ENCODE data around the gene CD22.
"Not testable (repeated sequence)": the region's sequence is repeated elsewhere in the genome, so short reads cannot be mapped to it uniquely, and the experiment has no call there.

The CD22 gene

DNA sequence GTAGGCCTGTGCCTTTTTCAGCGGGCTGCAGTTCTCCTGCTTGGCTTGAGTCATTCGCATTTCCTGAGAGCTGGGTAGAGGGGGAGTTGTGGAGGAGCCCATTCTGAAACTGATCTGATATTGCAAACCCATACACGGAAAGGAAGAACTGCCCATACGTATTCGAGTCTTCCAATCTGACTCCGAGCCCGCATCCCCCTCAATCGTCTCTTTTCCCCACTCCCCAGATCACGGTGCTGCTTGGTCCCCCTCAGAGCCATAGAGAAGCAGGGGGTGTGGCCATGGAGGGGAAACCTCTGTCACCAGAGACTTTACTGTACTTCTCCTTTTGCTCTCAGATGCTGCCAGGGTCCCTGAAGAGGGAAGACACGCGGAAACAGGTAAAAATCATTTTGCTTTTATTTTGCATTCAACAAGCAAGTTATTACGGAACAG, at the start of gene CD22:
TSS of gene CD22 (plus strand) at position 337 of the 435 bp plus-strand sequence. CDS start 2,854 bp downstream, outside the sequence.
- no peak for DNase-seq (ENCODE audit: low read depth in 2 of 2)

DNA sequence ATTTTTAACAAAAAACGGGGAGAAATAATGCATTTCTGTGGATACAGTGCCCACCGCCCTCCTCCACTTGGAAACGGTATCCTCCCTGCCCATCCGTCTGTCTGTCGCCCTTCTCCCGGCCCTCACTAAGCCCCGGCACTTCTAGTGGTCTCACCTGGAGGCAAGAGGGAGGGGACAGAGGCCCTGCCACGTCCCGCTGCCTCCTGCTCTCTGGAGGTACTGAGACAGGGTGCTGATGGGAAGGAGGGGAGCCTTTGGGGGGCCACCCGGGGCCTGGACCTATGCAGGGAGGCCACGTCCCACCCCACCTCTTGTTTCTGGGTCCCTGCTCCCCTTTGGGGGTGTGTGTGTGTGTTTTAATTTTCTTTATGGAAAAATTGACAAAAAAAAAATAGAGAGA, 49.6 kb upstream of the CD22 start:
- no peak for DNase-seq (ENCODE audit: low read depth in 2 of 2)

DNA sequence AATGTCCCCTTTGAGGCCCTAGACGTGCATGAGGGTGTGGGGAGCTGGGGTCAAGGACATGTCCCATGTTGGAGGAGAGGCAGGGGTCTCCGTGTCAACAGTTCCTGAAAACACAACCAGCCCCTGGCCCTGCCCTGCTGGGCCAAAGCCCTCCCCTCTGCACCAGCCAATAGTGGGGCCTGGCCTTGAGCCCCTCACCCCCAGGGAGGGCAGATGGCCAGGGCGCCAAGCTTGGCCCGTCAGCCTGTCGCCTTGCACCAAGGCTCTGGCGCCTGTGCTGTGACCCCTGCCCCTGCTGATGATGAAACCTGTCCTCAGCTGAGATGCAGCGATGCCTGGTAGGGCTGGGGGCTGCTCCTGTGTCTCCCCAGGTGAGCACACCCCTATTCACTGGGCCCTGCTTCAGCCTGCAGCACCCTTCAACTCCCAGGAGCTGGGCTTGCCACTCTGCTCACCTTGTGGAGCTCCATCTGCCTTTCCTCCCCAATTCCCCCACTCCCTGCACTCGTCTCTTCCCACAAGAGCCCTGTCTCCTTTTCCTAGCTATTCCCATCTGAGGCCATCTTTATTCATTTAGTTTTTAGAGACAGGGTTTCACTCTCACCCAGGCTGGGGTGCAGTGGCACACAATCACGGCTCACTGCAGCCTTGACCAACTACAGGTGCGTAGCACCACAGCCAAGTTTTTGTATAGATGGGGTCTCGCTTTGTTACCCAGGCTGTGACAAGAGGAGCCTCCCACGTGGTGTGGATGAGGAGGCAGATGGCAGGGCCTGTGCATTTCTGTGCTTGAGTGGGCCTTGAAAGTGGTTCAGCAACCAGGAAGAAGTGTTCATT, 48.8 kb upstream of the CD22 start:
- DNase-seq (ENCODE audit: low read depth in 2 of 2) = no peak

DNA sequence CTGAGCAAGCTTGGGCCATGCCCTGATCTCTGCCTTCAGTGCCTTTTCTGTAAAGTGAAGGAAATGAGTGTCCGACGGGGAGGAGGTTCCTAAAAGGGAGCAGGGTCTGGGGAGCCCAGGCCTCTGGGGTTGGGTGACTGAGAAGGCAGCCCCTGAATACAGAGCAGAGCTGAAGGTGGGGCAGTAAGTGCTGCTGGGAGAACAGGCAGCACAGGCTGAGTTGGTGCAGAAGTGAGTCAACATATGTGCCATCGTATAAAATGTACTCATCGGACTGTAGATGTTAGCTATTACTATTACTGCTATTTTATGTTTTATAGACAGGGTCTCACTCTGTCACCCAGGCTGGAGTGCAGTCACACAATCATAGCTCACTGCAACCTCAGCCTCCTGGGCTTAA, 47.7 kb upstream of the CD22 start:
- no peak for DNase-seq (ENCODE audit: low read depth in 2 of 2)

DNA sequence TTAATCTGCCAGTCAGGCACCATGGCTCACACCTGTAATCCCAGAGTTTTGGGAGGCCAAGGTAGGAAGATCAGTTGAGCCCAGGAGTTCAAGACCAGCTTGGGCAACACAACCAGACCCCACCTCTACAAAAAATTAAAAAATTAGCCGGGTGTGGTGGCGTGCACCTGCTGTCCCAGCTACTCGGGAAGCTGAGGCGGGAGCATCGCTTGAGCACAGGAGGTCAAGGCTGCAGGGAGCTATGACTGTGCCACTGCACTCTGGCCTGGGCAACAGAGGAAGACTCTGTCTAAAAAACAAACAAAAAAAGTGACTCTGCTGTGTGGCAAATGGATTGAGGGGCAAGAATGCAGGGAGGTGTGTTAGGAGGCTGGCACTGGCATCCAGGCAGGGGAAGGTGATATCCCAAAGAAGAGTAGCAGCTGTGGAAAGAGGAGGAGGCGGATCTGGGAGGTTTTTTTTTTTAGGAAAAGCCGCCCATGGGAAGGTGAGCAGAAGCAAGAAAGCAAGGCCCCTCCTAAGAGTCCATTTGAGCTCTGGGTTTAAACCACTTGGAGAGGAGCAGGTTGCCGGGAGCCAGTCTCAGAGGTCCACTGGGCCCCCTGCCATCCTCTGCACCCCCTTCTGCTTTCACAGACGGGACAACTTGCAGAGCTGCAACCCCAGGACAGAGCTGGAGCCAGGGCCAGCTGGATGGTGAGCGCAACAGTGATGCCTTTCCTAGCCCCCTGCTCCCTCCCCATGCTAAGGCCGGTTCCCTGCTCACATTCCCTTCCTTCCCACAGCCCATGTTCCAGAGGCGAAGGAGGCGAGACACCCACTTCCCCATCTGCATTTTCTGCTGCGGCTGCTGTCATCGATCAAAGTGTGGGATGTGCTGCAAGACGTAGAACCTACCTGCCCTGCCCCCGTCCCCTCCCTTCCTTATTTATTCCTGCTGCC, 44.6 kb upstream of the CD22 start:
- no peak for DNase-seq (ENCODE audit: low read depth in 2 of 2)

DNA sequence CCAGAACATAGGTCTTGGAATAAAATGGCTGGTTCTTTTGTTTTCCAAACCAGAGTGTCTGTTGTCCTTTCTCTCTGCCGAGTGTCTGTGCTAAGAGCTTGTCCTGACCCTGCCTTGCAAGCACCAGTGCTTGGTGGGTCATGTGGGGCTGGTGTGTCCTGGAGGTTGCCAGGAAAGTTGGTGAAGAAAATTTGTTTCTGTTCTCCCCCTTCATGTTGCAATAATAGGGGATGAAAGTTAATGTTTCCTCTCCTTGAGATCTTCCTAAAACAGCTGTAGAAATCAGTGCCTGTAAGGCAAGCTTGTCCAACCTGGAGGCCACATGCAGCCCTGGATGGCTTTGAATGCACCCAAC, 43.9 kb upstream of the CD22 start:
- DNase-seq (ENCODE audit: low read depth in 2 of 2) = no peak

DNA sequence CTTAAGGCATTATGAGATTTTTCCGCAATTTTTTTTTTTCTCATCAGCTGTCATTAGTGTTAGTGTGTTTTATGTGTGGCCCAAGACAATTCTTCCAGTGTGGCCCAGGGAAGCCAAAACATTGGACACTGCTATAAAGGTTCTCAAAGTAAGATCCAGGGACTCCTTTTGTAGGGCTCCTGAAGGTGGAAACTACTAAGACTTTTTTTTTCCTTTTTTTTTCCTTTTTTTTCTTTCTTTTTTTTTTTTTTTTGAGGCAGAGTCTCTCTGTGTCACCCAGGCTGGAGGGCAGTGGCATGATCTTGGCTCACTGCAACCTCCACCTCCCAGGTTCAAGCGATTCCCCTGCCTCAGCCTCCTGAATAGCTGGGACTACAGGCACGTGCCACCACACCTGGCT, 43.5 kb upstream of the CD22 start:
- not testable (repeated sequence) for DNase-seq (ENCODE audit: low read depth in 2 of 2)

DNA sequence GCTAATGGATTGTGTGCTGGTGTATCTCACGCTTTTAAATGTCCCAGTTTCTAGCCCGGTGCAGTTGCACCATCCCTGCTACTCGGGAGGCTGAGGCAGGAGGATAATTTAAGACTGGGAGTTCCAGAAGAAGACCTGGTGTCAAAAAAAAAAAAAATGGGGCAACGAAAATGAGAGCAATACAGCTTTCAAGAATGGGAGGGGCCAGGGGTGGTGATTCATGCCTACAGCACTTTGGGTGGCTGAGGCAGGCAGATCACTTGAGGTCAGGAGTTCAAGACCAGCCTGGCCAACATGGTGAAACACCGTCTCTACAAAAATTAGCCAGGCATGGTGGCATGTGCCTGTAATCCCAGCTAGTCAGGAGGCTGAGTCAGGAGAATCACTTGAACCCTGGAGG, 42.9 kb upstream of the CD22 start:
- not testable (repeated sequence) for DNase-seq (ENCODE audit: low read depth in 2 of 2)

DNA sequence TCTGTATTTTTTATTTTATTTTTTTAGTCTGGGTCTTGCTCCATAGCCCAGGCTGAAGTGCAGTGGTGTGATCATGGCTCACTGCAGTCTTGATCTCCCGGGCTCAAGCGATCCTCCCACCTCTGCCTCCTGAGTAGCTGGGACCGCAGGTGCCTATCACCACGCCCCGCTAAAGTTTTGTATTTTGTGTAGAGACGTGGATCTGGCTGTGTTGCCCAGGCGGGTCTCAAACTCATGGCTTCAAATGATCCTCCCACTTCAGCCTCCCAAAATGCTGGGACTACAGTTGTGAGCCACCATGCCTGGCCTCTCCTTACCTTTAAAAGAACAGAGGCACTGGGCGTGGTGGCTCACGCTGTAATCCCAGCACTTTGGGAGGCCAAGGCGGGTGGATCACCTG, 41.3 kb upstream of the CD22 start:
- DNase-seq (ENCODE audit: low read depth in 2 of 2) = no peak

DNA sequence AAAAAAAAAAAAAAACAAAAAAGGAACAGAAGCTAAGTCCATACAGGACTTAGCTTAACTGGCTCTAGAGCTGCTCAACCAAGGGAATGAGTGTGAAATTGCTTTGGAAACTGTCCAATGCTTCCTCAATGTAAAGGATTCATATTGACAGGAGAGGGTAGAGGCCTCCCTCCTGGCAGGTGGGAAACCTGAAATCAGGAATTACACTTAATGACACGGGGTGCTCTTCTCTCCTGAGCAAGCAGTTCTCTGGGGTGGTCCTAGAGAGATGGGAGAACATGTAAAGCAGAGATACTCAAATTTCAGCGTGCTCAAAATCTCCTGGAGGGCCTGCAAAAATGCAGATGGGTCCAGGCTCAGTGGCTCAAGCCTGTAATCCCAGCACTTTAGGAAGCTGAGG, 40.7 kb upstream of the CD22 start:
- no peak for DNase-seq (ENCODE audit: low read depth in 2 of 2)

DNA sequence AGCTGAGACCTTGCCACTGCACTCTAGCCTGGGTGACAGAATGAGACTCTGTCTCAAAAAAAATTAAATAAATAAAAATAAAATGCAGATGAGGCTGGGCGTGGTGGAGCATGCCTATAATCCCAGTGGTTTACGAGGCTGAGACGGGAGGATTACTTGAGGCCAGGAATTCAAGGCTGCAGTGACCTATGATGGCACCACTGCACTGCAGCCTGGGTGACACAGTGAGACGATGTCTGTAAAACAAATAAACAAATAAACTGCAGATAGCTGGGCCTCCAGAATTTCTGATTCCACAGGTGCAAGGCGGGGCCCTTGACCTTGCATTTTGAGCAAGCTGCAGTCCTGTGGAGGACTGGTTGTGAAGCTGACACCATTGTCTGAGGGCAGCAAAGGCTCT, 40.1 kb upstream of the CD22 start:
- no peak for DNase-seq (ENCODE audit: low read depth in 2 of 2)

DNA sequence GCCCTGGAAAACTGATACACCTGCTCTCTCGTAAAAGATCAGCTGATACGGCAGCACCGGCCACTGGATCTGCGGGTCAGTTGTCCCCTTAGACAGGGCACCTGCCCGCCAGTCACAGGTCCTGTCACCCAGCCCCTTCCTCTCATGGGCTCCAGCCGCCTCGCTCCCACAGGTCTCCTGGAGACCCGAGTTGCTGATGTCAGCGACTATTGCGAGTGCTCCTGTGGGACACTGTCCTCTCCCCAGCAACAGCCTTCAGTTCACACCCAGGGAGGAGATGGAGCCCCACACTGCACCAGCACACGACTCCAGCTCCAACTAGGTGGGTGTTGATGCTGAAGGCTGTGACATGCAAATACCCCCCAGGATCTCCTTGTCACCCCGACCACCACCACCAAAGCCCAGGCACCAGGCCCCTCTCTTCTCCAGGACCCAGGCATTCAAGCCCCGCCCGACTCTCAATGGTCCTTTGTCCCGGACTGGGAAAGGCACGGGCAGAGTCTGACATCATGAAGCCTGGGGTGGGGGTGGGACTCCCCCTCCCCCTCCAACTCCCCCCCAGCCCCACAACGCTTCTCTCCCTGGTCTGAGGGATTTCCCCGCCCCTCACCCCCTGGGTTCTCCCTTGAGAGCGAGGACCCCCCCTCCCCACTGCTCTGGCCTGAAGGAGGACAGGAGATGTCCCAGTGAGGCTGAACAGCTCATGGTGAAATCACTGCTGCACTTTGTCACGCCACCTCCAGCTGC, 38.4 kb upstream of the CD22 start:
- DNase-seq (ENCODE audit: low read depth in 2 of 2) = no peak

DNA sequence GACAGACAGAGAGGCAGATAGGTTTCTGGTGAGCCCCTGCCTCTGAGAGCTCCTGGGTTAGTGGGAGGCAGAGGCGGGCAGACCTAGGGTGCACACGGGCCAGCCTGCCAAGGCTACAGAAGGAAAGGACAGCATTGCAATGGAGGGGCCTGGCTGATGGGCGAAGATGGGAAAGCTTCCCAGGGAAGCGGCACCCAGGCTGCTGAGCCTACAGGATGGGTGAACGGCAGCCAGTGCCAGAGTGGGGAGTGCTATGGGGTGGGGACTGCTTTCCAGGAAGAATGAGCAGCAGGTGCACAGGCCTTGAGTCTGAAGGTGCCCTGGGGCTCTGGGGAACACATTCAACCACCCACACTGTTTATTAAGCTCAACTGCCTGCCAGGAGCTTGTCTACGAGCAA, 37.7 kb upstream of the CD22 start:
- no peak for DNase-seq (ENCODE audit: low read depth in 2 of 2)

DNA sequence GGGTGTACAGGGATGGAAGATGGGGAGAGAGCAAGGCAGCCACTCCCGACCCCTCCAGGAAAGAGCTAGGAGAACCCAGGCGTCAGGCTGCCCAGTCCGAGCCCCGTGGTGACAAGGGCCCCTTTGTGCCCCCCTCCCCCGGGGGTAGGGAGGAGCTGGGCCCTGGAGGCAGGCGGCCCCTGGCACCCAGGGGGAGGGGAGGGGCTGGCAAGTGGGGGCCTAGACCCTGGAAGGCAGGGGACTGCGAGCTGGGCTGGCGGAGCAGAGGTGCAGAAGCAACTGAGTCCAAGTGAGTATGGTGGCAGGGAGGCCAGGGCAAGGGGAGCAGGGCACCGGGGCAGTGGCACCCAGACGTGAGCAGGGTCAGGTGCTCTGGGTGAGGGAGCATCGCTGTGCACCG, 37.1 kb upstream of the CD22 start, which contains the start of gene MAG:
TSS of gene MAG (plus strand) at position 246 of the 400 bp plus-strand sequence. CDS start 3,248 bp downstream, outside the sequence.
- DNase-seq (ENCODE audit: low read depth in 2 of 2) = no peak

DNA sequence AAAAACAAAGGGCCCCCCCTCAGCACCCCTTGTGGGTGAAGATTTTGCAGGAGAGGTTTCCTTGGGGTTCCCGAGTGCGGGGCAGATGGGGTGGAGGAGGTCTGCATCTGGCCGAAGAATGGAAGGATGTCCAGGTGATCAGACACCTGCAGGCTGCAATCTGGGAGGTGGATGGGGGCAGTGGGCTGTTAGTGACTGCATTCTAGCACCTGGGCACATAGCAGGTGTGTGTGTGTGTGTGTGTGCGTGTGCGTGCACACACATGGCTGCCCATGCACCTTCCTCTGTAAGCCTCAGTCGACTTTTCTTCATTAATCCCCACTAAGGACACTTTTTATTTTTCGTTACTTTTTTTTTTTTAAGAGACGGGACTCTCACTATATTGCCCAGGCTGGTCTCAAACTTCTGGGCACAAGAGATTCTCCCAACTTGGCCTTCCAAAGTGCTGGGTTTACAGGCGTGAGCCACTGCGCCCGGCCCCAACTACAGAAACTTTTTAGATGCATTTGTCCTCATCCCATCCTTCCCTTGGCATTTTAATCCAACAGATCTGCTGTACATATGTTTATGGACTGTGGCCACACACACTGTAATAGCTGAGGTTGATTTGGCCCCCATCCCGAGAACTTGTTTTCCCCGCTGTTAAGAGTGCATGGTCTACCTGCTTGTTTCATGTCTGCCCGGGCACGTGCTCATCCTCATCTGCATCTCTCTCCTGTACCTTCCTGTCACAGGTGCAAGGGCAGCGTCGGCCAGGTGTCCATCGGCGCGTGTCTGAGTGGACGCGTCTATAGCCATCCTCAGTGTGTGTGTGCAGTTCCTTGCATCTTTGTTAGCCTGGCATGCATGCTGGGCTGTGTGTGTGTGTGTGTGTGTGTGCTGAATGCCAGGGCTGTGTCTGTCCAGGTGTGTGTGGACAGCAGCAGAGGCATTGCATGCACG, 36.3 kb upstream of the CD22 start:
- DNase-seq (ENCODE audit: low read depth in 2 of 2) = no peak

DNA sequence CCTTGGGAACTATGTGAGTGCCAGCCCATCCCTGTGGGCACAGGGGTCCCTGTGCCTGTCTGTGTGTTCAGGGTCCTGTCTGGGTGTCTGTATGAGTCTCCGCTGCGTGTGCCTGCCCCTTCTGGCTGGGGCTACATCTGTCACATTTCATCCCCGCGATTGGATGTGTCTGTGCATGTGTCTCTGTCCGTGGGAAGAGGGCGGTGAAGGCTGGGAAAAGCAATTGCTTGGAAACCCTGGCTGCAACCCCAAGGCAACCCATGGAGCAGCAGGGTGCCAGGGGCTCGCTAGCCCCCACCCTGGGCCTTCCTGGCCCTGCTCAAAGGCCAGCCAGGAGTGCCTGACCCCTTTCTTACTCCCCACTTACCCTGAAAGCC, 35.6 kb upstream of the CD22 start:
- no peak for DNase-seq (ENCODE audit: low read depth in 2 of 2)

DNA sequence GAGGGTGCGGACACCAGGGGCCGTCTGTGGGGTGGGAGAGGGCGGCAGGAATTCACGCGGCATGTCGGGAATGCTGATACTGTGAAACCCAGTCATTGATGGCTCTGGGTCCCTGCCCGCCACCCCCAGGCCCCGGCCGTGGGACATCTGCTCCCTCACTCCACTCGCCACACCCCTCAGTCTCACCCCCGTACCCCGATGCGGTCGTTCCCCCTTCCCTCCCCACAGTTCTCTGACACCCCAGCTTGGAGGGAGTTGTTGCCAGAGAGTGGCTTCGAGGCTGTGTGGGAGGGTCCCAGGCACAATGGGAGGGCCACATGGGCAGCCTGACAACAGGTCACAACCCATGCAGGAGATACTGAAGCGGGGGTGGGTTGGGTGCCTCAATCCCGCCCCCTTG, 35.2 kb upstream of the CD22 start:
- DNase-seq (ENCODE audit: low read depth in 2 of 2) = no peak

DNA sequence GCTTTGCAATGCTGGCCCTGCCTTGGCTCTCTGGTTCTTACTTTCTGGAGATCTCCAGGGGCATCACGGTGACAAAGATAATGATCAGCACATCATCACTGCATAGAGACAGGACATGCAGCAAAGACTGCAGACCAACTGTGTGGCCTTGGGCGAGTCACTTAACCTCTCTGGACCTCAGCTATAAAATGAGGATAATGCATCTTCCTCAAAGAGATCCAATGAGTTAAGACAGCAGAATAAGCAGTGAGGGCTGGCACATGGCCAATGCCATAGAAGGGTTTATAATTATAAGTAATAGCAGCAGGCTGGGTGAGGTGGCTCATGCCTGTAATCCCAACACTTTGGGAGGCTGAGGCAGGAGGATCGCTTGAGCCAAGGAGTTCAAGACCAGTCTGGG, 34.7 kb upstream of the CD22 start:
- no peak for DNase-seq (ENCODE audit: low read depth in 2 of 2)

DNA sequence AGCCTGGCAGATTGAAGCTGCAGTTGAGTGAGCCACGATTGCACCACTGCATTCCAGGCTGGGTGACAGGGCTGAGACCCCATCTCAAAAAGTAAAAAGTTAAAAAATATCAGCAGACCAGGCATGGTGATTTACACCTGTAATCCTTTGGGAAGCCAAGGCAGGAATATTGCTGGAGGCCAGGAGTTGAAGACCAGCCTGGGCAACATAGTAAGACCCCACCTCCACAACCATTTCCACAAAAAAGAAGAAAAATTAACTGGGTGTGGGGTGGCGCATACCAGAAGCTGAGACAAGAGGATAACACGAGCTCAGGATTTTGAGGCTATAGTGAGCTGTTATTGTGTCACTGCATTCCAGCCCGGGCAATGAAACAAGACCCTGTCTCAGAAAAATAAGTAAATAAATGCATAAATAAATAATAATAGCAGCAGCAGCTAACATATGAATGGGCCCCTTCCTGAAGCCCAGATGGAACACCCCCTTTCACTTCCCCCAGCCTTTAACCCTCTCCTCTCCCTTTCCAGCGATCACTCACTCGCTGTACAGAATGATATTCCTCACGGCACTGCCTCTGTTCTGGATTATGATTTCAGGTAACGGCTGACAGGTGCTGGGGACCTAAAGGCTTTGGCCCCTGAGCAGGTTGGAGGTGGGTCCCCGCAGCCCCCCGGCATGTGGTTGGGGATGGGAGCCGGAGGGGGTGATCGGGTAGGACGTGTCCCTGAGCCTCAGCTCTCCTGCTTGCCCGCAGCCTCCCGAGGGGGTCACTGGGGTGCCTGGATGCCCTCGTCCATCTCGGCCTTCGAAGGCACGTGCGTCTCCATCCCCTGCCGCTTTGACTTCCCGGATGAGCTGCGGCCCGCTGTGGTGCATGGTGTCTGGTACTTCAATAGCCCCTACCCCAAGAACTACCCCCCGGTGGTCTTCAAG, 33.9 kb upstream of the CD22 start:
- no peak for DNase-seq (ENCODE audit: low read depth in 2 of 2)
